GM19099 (cell line): Measurements from ENCODE around the gene PCED1B.
A peak's percentile ranks its signal among the peaks of the same experiment; 100 is the strongest.

Experiments
- POLR2A ChIP-seq: IDR thresholded peaks from 3 replicates; pipeline ENCODE4 v1.6.1; 2011; ENCODE audit warnings: low read depth; ENCODE audit not compliant: insufficient read length; ENCODE audit errors: extremely low read depth

PCED1B gene

GRCh38 chr12:47206450-47207339 lies 127.3 kb downstream of the PCED1B start:
- TF ChIP-seq POLR2A = no peak

- no peak for TF ChIP-seq POLR2A
Observed at GRCh38 chr12:47207340-47207717, 127.9 kb downstream of the PCED1B start.

GRCh38 chr12:47207829-47208248 lies 128.4 kb downstream of the PCED1B start:
- no peak for TF ChIP-seq POLR2A

GRCh38 chr12:47209014-47209413 lies 129.6 kb downstream of the PCED1B start:
- no peak for TF ChIP-seq POLR2A

DNA sequence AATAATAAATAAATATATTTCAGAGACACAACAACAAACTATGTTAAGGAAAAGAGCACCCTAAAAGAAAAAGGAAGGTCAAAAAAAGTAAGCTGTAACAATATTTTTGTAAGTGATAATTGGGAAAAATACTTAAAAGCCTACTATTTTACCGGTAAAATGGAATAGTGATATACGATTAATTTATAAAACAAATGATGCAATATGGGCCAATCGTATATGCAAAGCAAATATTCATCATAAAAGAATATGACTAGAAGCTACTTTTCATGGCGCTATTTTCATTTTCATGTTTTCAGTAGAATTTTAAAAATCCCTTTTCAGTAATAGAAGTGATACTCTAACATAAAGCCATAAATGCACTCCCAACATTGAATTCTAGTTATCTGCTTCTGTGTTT lies 131.4 kb downstream of the PCED1B start:
- TF ChIP-seq POLR2A = no peak

- no peak for TF ChIP-seq POLR2A
Observed at GRCh38 chr12:47212701-47213039, 133.2 kb downstream of the PCED1B start.

- TF ChIP-seq POLR2A = no peak
Observed at GRCh38 chr12:47213396-47213795, 134.0 kb downstream of the PCED1B start.

GRCh38 chr12:47214001-47214619 lies 134.7 kb downstream of the PCED1B start:
- no peak for TF ChIP-seq POLR2A

DNA sequence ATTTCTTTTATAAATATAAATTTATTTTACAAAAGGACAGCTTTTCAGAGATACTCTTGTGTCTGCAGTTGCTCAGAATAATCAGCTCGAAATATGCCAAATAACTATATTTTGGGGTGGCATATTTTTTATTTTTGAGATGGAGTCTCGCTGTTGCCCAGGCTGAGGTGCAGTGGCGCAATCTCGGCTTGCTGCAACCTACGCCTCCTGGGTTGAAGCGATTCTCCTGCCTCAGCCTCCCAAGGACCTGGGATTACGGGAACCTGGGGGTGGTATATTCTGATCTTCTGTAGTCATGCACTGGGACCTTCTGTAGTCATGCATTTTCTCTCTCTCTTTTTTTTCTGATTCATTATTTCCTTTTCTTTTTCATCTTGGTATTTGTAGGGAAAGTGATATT lies 135.3 kb downstream of the PCED1B start:
- no peak for TF ChIP-seq POLR2A

DNA sequence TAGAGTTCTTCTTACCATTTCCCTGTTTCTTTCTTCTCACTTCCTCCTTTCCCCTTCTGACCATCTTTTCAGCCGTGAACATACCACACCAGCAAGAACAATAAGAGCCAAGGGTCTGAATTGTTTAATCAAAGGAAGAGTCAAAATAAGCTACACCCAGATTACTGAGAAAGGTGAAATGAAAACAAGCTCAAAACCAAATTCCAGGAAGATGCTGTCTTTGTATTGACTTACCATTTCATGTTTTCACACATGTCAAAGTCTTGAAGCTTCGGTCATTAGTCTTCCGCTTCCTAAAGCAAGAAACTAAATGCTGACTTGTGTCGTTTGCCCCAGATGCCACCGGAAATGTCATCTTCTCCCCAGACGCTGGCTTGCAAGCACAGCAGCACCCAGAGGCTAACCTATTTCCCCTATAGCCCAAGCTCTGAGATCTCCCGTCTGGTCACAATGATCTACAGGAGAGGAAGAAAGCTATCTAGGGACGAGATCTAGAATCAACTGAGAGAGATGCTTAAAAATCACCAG lies 136.8 kb downstream of the PCED1B start:
- TF ChIP-seq POLR2A = peak; percentile 58

DNA sequence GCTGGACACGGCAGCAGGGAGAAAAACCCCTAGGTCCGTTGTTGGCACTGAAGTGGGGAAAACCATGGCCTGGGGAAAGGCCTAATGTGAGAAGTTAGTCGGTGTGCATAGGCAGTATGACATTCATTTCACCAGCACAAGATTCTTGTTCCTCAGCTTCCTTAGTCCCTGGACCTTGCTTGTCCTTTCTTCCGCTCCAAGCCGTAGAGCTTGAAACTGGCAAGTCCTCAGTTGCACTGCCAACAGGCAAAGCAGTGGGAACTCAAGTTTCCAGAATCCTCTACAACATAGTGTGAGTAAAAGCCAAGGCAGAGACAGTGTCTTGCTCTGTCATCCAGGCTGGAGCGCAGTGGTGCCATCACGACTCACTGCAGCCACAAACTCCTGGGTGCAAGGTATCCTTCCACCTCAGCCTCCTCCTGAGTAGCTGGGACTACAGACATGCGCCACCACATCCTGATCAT lies 138.8 kb downstream of the PCED1B start:
- TF ChIP-seq POLR2A = no peak

DNA sequence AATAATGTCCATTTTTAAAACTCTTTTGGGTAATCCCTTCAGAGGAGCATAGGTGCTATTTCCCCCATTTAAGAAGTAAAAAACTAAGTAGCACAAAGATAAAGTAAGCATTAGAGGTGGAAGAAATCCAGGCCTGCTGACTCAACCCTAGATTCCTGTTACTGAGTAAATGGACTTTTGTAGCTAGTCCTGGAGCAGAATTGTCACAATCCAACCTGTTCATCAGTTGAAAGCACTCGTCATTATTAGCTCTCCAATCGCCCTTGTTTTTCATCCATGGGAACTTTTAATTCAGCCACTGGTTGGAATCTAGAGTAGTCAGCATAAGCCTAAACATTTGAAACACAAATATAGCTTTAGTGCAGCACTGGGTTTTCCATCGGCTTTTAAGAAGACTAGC lies 139.8 kb downstream of the PCED1B start:
- TF ChIP-seq POLR2A = no peak

GRCh38 chr12:47221256-47222023 lies 142.0 kb downstream of the PCED1B start:
- TF ChIP-seq POLR2A = no peak

DNA sequence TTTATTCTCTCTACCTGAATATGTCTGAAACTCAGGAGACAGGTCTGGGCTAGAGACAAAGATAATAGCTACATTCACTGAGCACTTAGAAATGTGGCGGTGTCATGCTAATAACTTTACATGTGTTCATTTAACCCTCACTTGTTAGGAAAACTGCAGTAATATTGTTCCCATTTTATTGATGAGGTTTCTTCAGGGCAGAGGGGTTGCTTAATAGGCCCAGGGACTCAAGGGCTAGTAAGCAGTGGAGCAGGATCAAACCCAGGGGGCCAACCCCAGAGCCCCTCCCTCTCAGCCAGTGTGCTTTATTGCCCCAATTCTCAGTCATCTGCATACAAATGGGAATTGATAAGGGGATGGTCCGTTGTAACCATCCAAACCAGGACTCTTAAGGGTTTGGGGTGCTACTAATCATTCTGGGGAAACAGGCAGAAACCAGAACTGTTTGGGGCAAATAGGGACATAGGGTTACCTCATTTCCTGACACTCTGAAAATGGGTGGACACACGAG lies 143.2 kb downstream of the PCED1B start:
- TF ChIP-seq POLR2A = no peak
